ENCODE results near the gene THAP9.

The THAP9 gene

DNA sequence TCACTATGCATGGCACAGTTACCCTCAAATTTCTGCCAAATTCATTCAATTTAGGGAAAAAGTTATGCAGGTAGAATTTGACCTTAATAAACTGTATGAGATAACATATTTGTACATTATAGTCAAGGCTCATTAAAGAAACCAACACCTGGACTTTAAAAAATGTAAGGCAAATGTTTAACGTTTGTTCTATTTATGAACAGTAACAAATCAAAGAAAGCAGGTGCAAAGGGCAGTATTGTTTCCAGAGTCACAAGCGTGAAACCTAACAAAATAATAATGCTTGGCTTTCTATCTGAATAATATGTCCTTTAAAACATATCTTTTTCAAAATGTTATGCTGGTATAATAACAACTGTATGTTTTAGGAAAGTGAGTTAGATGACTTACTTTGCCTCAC lies 68.9 kb downstream of the THAP9 start:
- no peak for DNase-seq

All from NCI-H187 treated with DMSO at 0.1 percent for 48 hours (cell line).